Spleen (tissue), 11 donors: ENCODE measurements around the gene KRT79. TPM values are rescaled to one million over a fixed set of nuclear protein-coding genes. Genes with fewer than 3 reads are reported as not detected.

ENCODE experiments used
- DNase-seq: peaks from one replicate; pipeline ENCODE4 v3.0.0-alpha.2; 2020
- H3K27ac ChIP-seq, 8 donors: fragments of 200-600 bp; sonication (generic) in 7 of 8; 1 replicate in 4 of 8; 2 replicates in 4 of 8; pipeline versions ENCODE4 v1.5.0 to v1.8.0; 2016 to 2021; ENCODE audit warnings: inconsistent platforms in 4 of 8, mild to moderate bottlenecking in 4 of 8, moderate library complexity in 1 of 8
- H3K27me3 ChIP-seq, 7 donors: fragments of 200-600 bp; sonication (generic) in 6 of 7; replicated peaks in 1 of 7; 1 replicate in 4 of 7; 2 replicates in 3 of 7; pipeline versions ENCODE4 v1.5.0 to v1.8.0; 2016 to 2021; ENCODE audit warnings: inconsistent platforms in 3 of 7, mild to moderate bottlenecking in 1 of 7
- H3K36me3 ChIP-seq, 6 donors: fragments of 200-600 bp; sonication (generic) in 5 of 6; 1 replicate in 4 of 6; 2 replicates in 2 of 6; pipeline versions ENCODE4 v1.5.0 to v1.8.0; 2016 to 2021; ENCODE audit warnings: inconsistent platforms in 2 of 6
- H3K4me1 ChIP-seq, 6 donors: fragments of 200-600 bp; sonication (generic) in 5 of 6; 1 replicate in 3 of 6; 2 replicates in 3 of 6; pipeline versions ENCODE4 v1.5.0 to v1.8.0; 2016 to 2021; ENCODE audit warnings: inconsistent platforms in 3 of 6
- H3K4me3 ChIP-seq, 8 donors: fragments of 200-600 bp; sonication (generic) in 7 of 8; 1 replicate in 4 of 8; 2 replicates in 4 of 8; pipeline versions ENCODE4 v1.5.0 to v1.8.0; 2016 to 2021; ENCODE audit warnings: inconsistent platforms in 4 of 8, mild to moderate bottlenecking in 4 of 8, moderate library complexity in 2 of 8
- H3K9me3 ChIP-seq, 8 donors: fragments of 200-600 bp; sonication (generic) in 7 of 8; 1 replicate in 4 of 8; 2 replicates in 4 of 8; pipeline versions ENCODE4 v1.5.0 to v1.8.0; 2016 to 2021; ENCODE audit warnings: inconsistent platforms in 4 of 8
- CTCF ChIP-seq, 11 experiments: fragments of 200-600 bp in 7 of 11; fragments of 450-650 bp in 4 of 11; sonication (generic) in 4 of 11; IDR thresholded peaks in 8 of 11; conservative IDR thresholded peaks in 3 of 11; 1 replicate in 7 of 11; 2 replicates in 4 of 11; pipeline versions ENCODE4 v1.4.0 to v1.8.0; 2016 to 2021; ENCODE audit warnings: antibody characterized with exemption in 11 of 11, inconsistent platforms in 4 of 11, mild to moderate bottlenecking in 1 of 11
- POLR2A ChIP-seq, 3 donors: fragments of 450-650 bp; IDR thresholded peaks; one replicate each; pipeline ENCODE4 v1.5.1; 2017; ENCODE audit warnings: antibody characterized with exemption in 3 of 3, mild to moderate bottlenecking in 1 of 3
- POLR2AphosphoS5 ChIP-seq, 3 donors: sonication (generic); formaldehyde crosslinking; IDR thresholded peaks; one replicate each; pipeline ENCODE4 v1.5.1; 2017; ENCODE audit warnings: antibody characterized with exemption in 3 of 3
- WGBS, 5 donors: extraction: QIAGEN DNeasy Blood & Tissue Kit in 3 of 5; methylation state at CpG; one replicate each; pipeline versions ENCODE4 v1.1.5 to v1.1.7; 2013 to 2018; 5-methylcytosine and 5-hydroxymethylcytosine counted together
- intact Hi-C: fragments of 100-400 bp; cut with DNase I; formaldehyde crosslinking; loops from one replicate; pipeline ENCODE4 v1.15.0; 2023; ENCODE audit warnings: low total_unique reads
- polyA plus RNA-seq, 3 donors: library from polyadenylated mRNA; stranded (reverse); fragments of 200-250 nt; gene quantifications; one replicate each; pipeline ENCODE4 v1.2.1, GENCODE V29; 2013
- total RNA-seq, 7 donors: library from RNA; depleted of rRNA in 3 of 7; stranded (reverse); fragments of >200 nt in 3 of 7; fragmentation: NEBNext Ultra II Directional in 4 of 7; extraction: Animal tissue kit (Norgen Biotek cat#: 25700) in 4 of 7; gene quantifications; one replicate each; pipeline versions ENCODE4 v1.1.0 to v1.2.1, GENCODE V29; 2016 to 2021
- donor health status: healthy with polysubstance abuse.
- donor health status: DM: no; HTN: no; CAD: no; lungs with moderate emphysema.
- donor health status: DM: no; HTN: no; CAD: no.
- donor health status: Bipolar disorder and iron deficiency.
- donor health status: healthy.
- donor health status: DM: no; HTN: no; CAD: no.
- donor health status: DM: yes; HTN: yes; CAD: no.

Gene KRT79
- total and polyA plus RNA-seq, 10 donors = 0.15 to 0.37 (median 0.19) TPM; not detected in 7

GRCh38 chr12:52839436-52840105 lies 5.5 kb upstream of the KRT79 start:
- Histone ChIP-seq H3K36me3 (no peaks in the 10 kb centered on the region), H3K4me1 (peaks cover 0 to 14% (median 0%) of the 10 kb centered on the region in 6 donors), H3K27ac (no peak overlapping the region), H3K27me3 (peaks cover 0 to 40% (median 0%) of the 10 kb centered on the region in 7 donors), H3K9me3 (no peaks in the 10 kb centered on the region), H3K4me3 (no peak overlapping the region)
- 78 to 90% (median 85%) methylated on average over 17 to 18 of the region's 18 CpGs for WGBS, 5 donors
- TF ChIP-seq POLR2A (IDR thresholded peaks at IDR 0.05) = no peak
- no peak for TF ChIP-seq POLR2AphosphoS5 (IDR thresholded peaks at IDR 0.05)
- no peak for TF ChIP-seq CTCF (IDR thresholded peaks at IDR 0.05 in 8 of 11, conservative IDR thresholded peaks at IDR 0.05 in 3 of 11)
- intact Hi-C loops = no loop called here
- DNase-seq = peak; percentile 65

GRCh38 chr12:52838609-52839435 lies 4.7 kb upstream of the KRT79 start:
- DNase-seq = peak; percentile 58
- peaks cover 0 to 40% (median 0%) of the 10 kb centered on the region in 7 donors for H3K27me3 ChIP-seq
- WGBS, 5 donors = 55 to 67% (median 62%) methylated on average over 12 to 14 of the region's 14 CpGs
- H3K4me3 ChIP-seq = no peak overlapping the region
- H3K9me3 ChIP-seq = no peaks in the 10 kb centered on the region
- H3K36me3 ChIP-seq = no peaks in the 10 kb centered on the region
- H3K27ac ChIP-seq = no peak overlapping the region
- TF ChIP-seq POLR2AphosphoS5 (IDR thresholded peaks at IDR 0.05) (no peak), POLR2A (IDR thresholded peaks at IDR 0.05) (no peak), CTCF (IDR thresholded peaks at IDR 0.05 in 8 of 11, conservative IDR thresholded peaks at IDR 0.05 in 3 of 11) (no peak)
- intact Hi-C loops = no loop called here
- peaks cover 0 to 14% (median 0%) of the 10 kb centered on the region in 6 donors for H3K4me1 ChIP-seq

GRCh38 chr12:52837781-52838608 lies 3.9 kb upstream of the KRT79 start:
- peaks cover 0 to 40% (median 0%) of the 10 kb centered on the region in 7 donors for H3K27me3 ChIP-seq
- WGBS, 5 donors = 79 to 87% (median 84%) methylated on average over 6 of the region's 6 CpGs
- no peak overlapping the region for H3K27ac ChIP-seq
- intact Hi-C loops = no loop called here
- no peak overlapping the region for H3K4me3 ChIP-seq
- no peaks in the 10 kb centered on the region for H3K9me3 ChIP-seq
- peaks cover 0 to 14% (median 0%) of the 10 kb centered on the region in 6 donors for H3K4me1 ChIP-seq
- TF ChIP-seq POLR2A (IDR thresholded peaks at IDR 0.05) (no peak), CTCF (IDR thresholded peaks at IDR 0.05 in 8 of 11, conservative IDR thresholded peaks at IDR 0.05 in 3 of 11) (no peak), POLR2AphosphoS5 (IDR thresholded peaks at IDR 0.05) (no peak)
- H3K36me3 ChIP-seq = no peaks in the 10 kb centered on the region
- DNase-seq = peak; percentile 22
